ENCODE results near the gene BICRA.
A peak's percentile ranks its signal among the peaks of the same experiment; 100 is the strongest.

BICRA gene

GRCh38 chr19:47651691-47652090 lies 42.8 kb downstream of the BICRA start:
- Histone ChIP-seq H3K4me2 (ENCODE audit: insufficient read depth, low read length) (no peak overlapping the region), H4K20me1 (ENCODE audit: insufficient read depth, low read length) (peaks cover 53% of the 10 kb centered on the region), H3K9ac (ENCODE audit: low read depth, low read length) (no peak overlapping the region), H3K79me2 (ENCODE audit: insufficient read depth, low read length) (peaks cover 74% of the 10 kb centered on the region), H3K27ac (ENCODE audit: low read length) (no peak overlapping the region), H3K36me3 (ENCODE audit: insufficient read depth, low read length) (0 out of 2 replicates have a peak, but pooled peaks cover 3% of the 10 kb centered on the region), H2AFZ (ENCODE audit: low read depth, low read length) (no peak overlapping the region), H3K27me3 (ENCODE audit: insufficient read depth, low read length, poor library complexity) (no peaks in the 10 kb centered on the region), H3K4me1 (ENCODE audit: insufficient read depth, low read length) (no peaks in the 10 kb centered on the region), H3K4me3 (ENCODE audit: low read depth in 1 of 2, low read length in 2 of 2) (no peak overlapping the region), H3K9me3 (ENCODE audit: insufficient read depth, low read length, severe bottlenecking) (no peaks in the 10 kb centered on the region)
- ATAC-seq (ENCODE audit: insufficient read depth, low read depth) (no peak), DNase-seq (no peak)
- peak; percentile 5 for TF ChIP-seq CTCF (IDR thresholded peaks at IDR 0.05; ENCODE audit: borderline replicate concordance, extremely low read depth, low read length, poor library complexity, severe bottlenecking)
- no peak for TF ChIP-seq EZH2 (IDR thresholded peaks at IDR 0.05; ENCODE audit: borderline replicate concordance, low read depth, low read length, severe bottlenecking)

GRCh38 chr19:47652285-47652684 lies 43.4 kb downstream of the BICRA start:
- Histone ChIP-seq H3K79me2 (ENCODE audit: insufficient read depth, low read length) (peaks cover 73% of the 10 kb centered on the region), H3K4me2 (ENCODE audit: insufficient read depth, low read length) (no peak overlapping the region), H3K9me3 (ENCODE audit: insufficient read depth, low read length, severe bottlenecking) (no peaks in the 10 kb centered on the region), H4K20me1 (ENCODE audit: insufficient read depth, low read length) (peaks cover 51% of the 10 kb centered on the region), H2AFZ (ENCODE audit: low read depth, low read length) (no peak overlapping the region), H3K4me3 (ENCODE audit: low read depth in 1 of 2, low read length in 2 of 2) (no peak overlapping the region), H3K9ac (ENCODE audit: low read depth, low read length) (no peak overlapping the region), H3K4me1 (ENCODE audit: insufficient read depth, low read length) (no peaks in the 10 kb centered on the region), H3K27me3 (ENCODE audit: insufficient read depth, low read length, poor library complexity) (no peaks in the 10 kb centered on the region), H3K27ac (ENCODE audit: low read length) (no peak overlapping the region), H3K36me3 (ENCODE audit: insufficient read depth, low read length) (no peaks in the 10 kb centered on the region)
- TF ChIP-seq CTCF (IDR thresholded peaks at IDR 0.05; ENCODE audit: borderline replicate concordance, extremely low read depth, low read length, poor library complexity, severe bottlenecking) (no peak), EZH2 (IDR thresholded peaks at IDR 0.05; ENCODE audit: borderline replicate concordance, low read depth, low read length, severe bottlenecking) (no peak)
- ATAC-seq (ENCODE audit: insufficient read depth, low read depth) (no peak), DNase-seq (no peak)

GRCh38 chr19:47653856-47654255 lies 44.9 kb downstream of the BICRA start:
- no peaks in the 10 kb centered on the region for H3K9me3 ChIP-seq (ENCODE audit: insufficient read depth, low read length, severe bottlenecking)
- no peak for DNase-seq
- no peak for ATAC-seq (ENCODE audit: insufficient read depth, low read depth)
- no peak overlapping the region for H3K9ac ChIP-seq (ENCODE audit: low read depth, low read length)
- peaks cover 74% of the 10 kb centered on the region for H3K79me2 ChIP-seq (ENCODE audit: insufficient read depth, low read length)
- H3K4me1 ChIP-seq (ENCODE audit: insufficient read depth, low read length): no peaks in the 10 kb centered on the region
- no peaks in the 10 kb centered on the region for H3K36me3 ChIP-seq (ENCODE audit: insufficient read depth, low read length)
- H3K27ac ChIP-seq (ENCODE audit: low read length): no peak overlapping the region
- H3K4me2 ChIP-seq (ENCODE audit: insufficient read depth, low read length): no peak overlapping the region
- H3K4me3 ChIP-seq (ENCODE audit: low read depth in 1 of 2, low read length in 2 of 2): no peak overlapping the region
- H2AFZ ChIP-seq (ENCODE audit: low read depth, low read length): no peak overlapping the region
- no peak for TF ChIP-seq EZH2 (IDR thresholded peaks at IDR 0.05; ENCODE audit: borderline replicate concordance, low read depth, low read length, severe bottlenecking)
- no peak for TF ChIP-seq CTCF (IDR thresholded peaks at IDR 0.05; ENCODE audit: borderline replicate concordance, extremely low read depth, low read length, poor library complexity, severe bottlenecking)
- peaks cover 51% of the 10 kb centered on the region for H4K20me1 ChIP-seq (ENCODE audit: insufficient read depth, low read length)
- H3K27me3 ChIP-seq (ENCODE audit: insufficient read depth, low read length, poor library complexity): no peaks in the 10 kb centered on the region

- DNase-seq (no peak), ATAC-seq (ENCODE audit: insufficient read depth, low read depth) (no peak)
- Histone ChIP-seq H3K79me2 (ENCODE audit: insufficient read depth, low read length) (peaks cover 77% of the 10 kb centered on the region), H3K27ac (ENCODE audit: low read length) (no peak overlapping the region), H3K36me3 (ENCODE audit: insufficient read depth, low read length) (no peaks in the 10 kb centered on the region), H3K4me2 (ENCODE audit: insufficient read depth, low read length) (no peak overlapping the region), H3K4me1 (ENCODE audit: insufficient read depth, low read length) (no peaks in the 10 kb centered on the region), H3K9ac (ENCODE audit: low read depth, low read length) (no peak overlapping the region), H3K9me3 (ENCODE audit: insufficient read depth, low read length, severe bottlenecking) (no peaks in the 10 kb centered on the region), H3K27me3 (ENCODE audit: insufficient read depth, low read length, poor library complexity) (no peaks in the 10 kb centered on the region), H2AFZ (ENCODE audit: low read depth, low read length) (no peak overlapping the region), H3K4me3 (ENCODE audit: low read depth in 1 of 2, low read length in 2 of 2) (no peak overlapping the region), H4K20me1 (ENCODE audit: insufficient read depth, low read length) (peaks cover 62% of the 10 kb centered on the region)
- TF ChIP-seq CTCF (IDR thresholded peaks at IDR 0.05; ENCODE audit: borderline replicate concordance, extremely low read depth, low read length, poor library complexity, severe bottlenecking): no peak
- no peak for TF ChIP-seq EZH2 (IDR thresholded peaks at IDR 0.05; ENCODE audit: borderline replicate concordance, low read depth, low read length, severe bottlenecking)
These were observed 48.8 kb downstream of the BICRA start for GRCh38 chr19:47657719-47658118.

Data from DND-41 (cell line).